HepG2 (cell line): ENCODE results near the gene ZC3H13. TPM values are rescaled to one million over a fixed set of nuclear protein-coding genes. Genes with fewer than 3 reads are reported as not detected.

Experiments used
- DR1 ChIP-seq: sonication (generic); formaldehyde crosslinking; IDR thresholded peaks from 2 replicates; pipeline ENCODE4 v1.8.0; 2021; ENCODE audit warnings: mild to moderate bottlenecking, missing genetic modification reagents, inconsistent platforms
- GTF3A ChIP-seq: sonication (generic); formaldehyde crosslinking; conservative IDR thresholded peaks from 2 replicates; pipeline ENCODE4 v1.4.0; 2020; ENCODE audit warnings: mild to moderate bottlenecking, missing genetic modification reagents
- HIC2 ChIP-seq: sonication (generic); formaldehyde crosslinking; IDR thresholded peaks from 2 replicates; pipeline ENCODE4 v1.9.0; 2022; ENCODE audit warnings: low read depth, missing genetic modification reagents
- ISX ChIP-seq: sonication (generic); formaldehyde crosslinking; conservative IDR thresholded peaks from 2 replicates; pipeline ENCODE4 v1.5.0; 2020; ENCODE audit warnings: missing genetic modification reagents
- NFIB ChIP-seq: sonication (generic); formaldehyde crosslinking; IDR thresholded peaks from 2 replicates; pipeline ENCODE4 v1.9.0; 2021; ENCODE audit warnings: missing genetic modification reagents, mild to moderate bottlenecking, borderline replicate concordance
- PBX2 ChIP-seq: IDR thresholded peaks from 2 replicates; pipeline ENCODE4 v1.6.1; 2016; ENCODE audit warnings: control low read depth
- RBFOX2 ChIP-seq: fragments of 200-400 bp; formaldehyde crosslinking; IDR thresholded peaks from 2 replicates; pipeline ENCODE4 v1.6.1; 2017; ENCODE audit warnings: low read depth, mild to moderate bottlenecking, low read length
- SOX13 ChIP-seq, 3 experiments: fragments of 450-650 bp in 1 of 3; sonication (generic) in 1 of 3; formaldehyde crosslinking in 1 of 3; IDR thresholded peaks in 2 of 3; conservative IDR thresholded peaks in 1 of 3; 2 replicates each; pipeline versions ENCODE4 v1.5.0 to v1.6.1; 2016 to 2020; ENCODE audit warnings: antibody characterized with exemption in 1 of 3, mild to moderate bottlenecking in 1 of 3, missing compliant biosample characterization in 1 of 3, missing genetic modification reagents in 1 of 3, moderate library complexity in 1 of 3
- TEF ChIP-seq: sonication (generic); formaldehyde crosslinking; IDR thresholded peaks from 2 replicates; pipeline ENCODE4 v1.5.0; 2020; ENCODE audit warnings: missing genetic modification reagents
- ZBTB46 ChIP-seq: sonication (generic); formaldehyde crosslinking; IDR thresholded peaks from 2 replicates; pipeline ENCODE4 v1.4.0; 2020; ENCODE audit warnings: mild to moderate bottlenecking, missing genetic modification reagents, borderline replicate concordance
- ZKSCAN5 ChIP-seq: sonication (generic); formaldehyde crosslinking; IDR thresholded peaks from 2 replicates; pipeline ENCODE4 v1.5.1; 2020; ENCODE audit warnings: mild to moderate bottlenecking, missing genetic modification reagents
- ZNF260 ChIP-seq: sonication (generic); formaldehyde crosslinking; IDR thresholded peaks from 2 replicates; pipeline ENCODE4 v1.4.0; 2020; ENCODE audit warnings: missing genetic modification reagents, low read depth, mild to moderate bottlenecking, borderline replicate concordance
- ZNF644 ChIP-seq: IDR thresholded peaks from 2 replicates; pipeline ENCODE4 v1.6.1; 2016; ENCODE audit warnings: low read depth
- ZNF703 ChIP-seq: sonication (generic); formaldehyde crosslinking; IDR thresholded peaks from 2 replicates; pipeline ENCODE4 v1.5.1; 2020; ENCODE audit warnings: missing genetic modification reagents, mild to moderate bottlenecking, moderate library complexity, borderline replicate concordance
- polyA plus RNA-seq, 8 experiments: library from polyadenylated mRNA; depleted of rRNA in 3 of 8; stranded (reverse) in 7 of 8; unstranded in 1 of 8; fragments of >200 nt; fragmentation: Illumina TruSeq in 4 of 8; extraction: Trizol in 4 of 8; gene quantifications; 2 replicates each; pipeline versions ENCODE4 v1.2.1 to v1.2.3, GENCODE V29; 2011 to 2016; ENCODE audit warnings: low read depth in 4 of 8, missing spikeins in 1 of 8, mixed read lengths in 1 of 8; ENCODE audit not compliant: insufficient read depth in 1 of 8
- total RNA-seq, 5 experiments: library from RNA; depleted of rRNA; stranded (reverse); fragments of >200 nt; fragmentation: Illumina TruSeq; extraction: Trizol; gene quantifications; 2 replicates each; pipeline ENCODE4 v1.2.3, GENCODE V29; 2016; ENCODE audit warnings: low read depth in 1 of 5
- TF ChIP-seq, protein P1 (sequence below): sonication (generic); formaldehyde crosslinking; IDR thresholded peaks from 2 replicates; pipeline ENCODE4 v1.8.1; 2023; ENCODE audit warnings: mild to moderate bottlenecking, moderate library complexity, missing genetic modification reagents
- TF ChIP-seq, protein P2 (sequence below): sonication (generic); formaldehyde crosslinking; IDR thresholded peaks from 2 replicates; pipeline ENCODE4 v1.5.0; 2020; ENCODE audit warnings: missing genetic modification reagents, mild to moderate bottlenecking, borderline replicate concordance

The ZC3H13 gene
- total and polyA plus RNA-seq, 2 of the 13 experiments (the other 11 are each of a cell fraction or from before 2014, with no cell fraction given) = 2.7 to 23.5 TPM

DNA sequence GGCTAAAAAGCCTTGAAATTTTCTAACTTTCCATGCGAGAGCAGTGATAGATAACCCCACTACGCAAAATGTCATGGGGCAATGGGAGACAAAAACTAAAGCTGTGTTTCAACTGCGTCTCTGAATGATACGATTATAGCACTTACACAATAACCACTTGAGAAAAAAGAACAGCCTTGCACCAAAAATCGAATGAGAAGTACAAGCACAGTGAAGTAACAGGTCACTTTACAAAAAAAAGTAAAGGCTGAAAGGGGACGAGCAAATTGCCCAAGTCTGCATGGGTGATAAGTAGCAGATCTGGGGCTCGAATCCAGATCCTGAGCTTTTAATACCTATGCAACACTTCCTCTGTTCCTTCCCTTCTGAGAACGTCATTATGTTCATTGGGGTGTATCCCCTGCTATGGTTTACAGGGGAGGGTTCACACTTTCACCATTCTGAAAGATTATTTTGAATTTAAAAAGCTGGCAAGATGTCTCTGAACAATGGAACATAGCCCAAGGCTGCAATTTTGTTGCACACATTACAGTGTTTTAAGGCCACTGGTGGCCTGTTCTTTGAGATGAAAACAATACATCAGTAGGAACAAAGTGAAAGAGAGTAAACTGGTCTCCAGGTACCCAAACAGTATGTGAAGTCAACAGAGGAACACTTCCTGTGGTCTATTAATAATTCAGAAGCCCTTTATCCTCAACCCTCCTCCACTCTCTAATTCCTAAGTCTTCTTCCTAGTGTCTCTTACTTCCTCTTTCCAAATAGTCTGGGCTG is 49.1 kb upstream of the ZC3H13 start (continued):
- TF ChIP-seq ZBTB46 (CRISPR knock-in tag) = no peak
- no peak for TF ChIP-seq PBX2
- no peak for TF ChIP-seq NFIB (CRISPR knock-in tag)
- no peak for TF ChIP-seq ZNF260 (CRISPR knock-in tag)
- TF ChIP-seq, protein P1, sequence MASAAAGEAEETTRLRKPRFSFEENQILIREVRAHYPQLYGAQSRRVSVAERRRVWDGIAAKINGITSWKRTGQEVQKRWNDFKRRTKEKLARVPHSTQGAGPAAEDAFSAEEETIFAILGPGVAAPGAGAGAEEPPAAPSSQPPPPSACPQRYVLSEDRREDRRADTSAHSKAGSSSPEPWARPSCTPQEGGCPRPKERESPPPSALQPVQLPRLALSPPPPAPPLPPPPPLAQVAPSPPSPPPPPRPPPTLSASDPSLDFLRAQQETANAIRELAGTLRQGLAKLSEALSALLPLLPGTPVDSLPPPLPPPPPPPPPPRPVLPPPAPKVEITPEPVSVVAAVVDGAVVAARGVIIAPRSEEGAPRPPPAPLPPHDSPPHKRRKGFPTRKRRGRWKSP (CRISPR knock-in tag) = no peak
- TF ChIP-seq TEF = no peak
- TF ChIP-seq DR1 (CRISPR knock-in tag) = no peak
- no peak for TF ChIP-seq ZNF644 (CRISPR knock-in tag)
- TF ChIP-seq GTF3A (CRISPR knock-in tag) = no peak
- TF ChIP-seq RBFOX2 = peak; percentile 52; the same call in 1 of the 2 replicates
- TF ChIP-seq HIC2 (CRISPR knock-in tag) = no peak
- TF ChIP-seq, protein P2, sequence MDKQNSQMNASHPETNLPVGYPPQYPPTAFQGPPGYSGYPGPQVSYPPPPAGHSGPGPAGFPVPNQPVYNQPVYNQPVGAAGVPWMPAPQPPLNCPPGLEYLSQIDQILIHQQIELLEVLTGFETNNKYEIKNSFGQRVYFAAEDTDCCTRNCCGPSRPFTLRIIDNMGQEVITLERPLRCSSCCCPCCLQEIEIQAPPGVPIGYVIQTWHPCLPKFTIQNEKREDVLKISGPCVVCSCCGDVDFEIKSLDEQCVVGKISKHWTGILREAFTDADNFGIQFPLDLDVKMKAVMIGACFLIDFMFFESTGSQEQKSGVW = no peak
- TF ChIP-seq SOX13 (IDR thresholded peaks at IDR 0.05) = no peak
- TF ChIP-seq SOX13 (CRISPR knock-in tag; conservative IDR thresholded peaks at IDR 0.05 in 1 of 2, IDR thresholded peaks at IDR 0.05 in 1 of 2) = peak in 1 of 2 experiments; percentile 27; a peak in 1 of 4 replicates
- no peak for TF ChIP-seq ISX (CRISPR knock-in tag)
- no peak for TF ChIP-seq ZNF703 (CRISPR knock-in tag)
- TF ChIP-seq ZKSCAN5 (CRISPR knock-in tag) = no peak
